GM12874 (cell line): ENCODE data around the gene TPRG1L.
A peak's percentile ranks its signal among the peaks of the same experiment; 100 is the strongest.

Source experiments
- CTCF ChIP-seq: IDR thresholded peaks from 2 replicates; pipeline ENCODE4 v1.5.1; 2011; ENCODE audit warnings: low read depth, mild to moderate bottlenecking, control low read depth, low read length, moderate library complexity; ENCODE audit not compliant: insufficient read depth

Gene TPRG1L

GRCh38 chr1:3670823-3671265 lies 46.0 kb downstream of the TPRG1L start:
- no peak for TF ChIP-seq CTCF

GRCh38 chr1:3671371-3672180 lies 46.8 kb downstream of the TPRG1L start:
- no peak for TF ChIP-seq CTCF

- TF ChIP-seq CTCF: no peak
These were observed 47.6 kb downstream of the TPRG1L start for GRCh38 chr1:3672231-3672970.

- TF ChIP-seq CTCF: no peak
These were observed 48.2 kb downstream of the TPRG1L start for GRCh38 chr1:3672971-3673361.

GRCh38 chr1:3673381-3674099 lies 48.7 kb downstream of the TPRG1L start:
- TF ChIP-seq CTCF: peak; percentile 34; the same call in 1 of the 2 replicates

- TF ChIP-seq CTCF: no peak
These were observed 49.6 kb downstream of the TPRG1L start for GRCh38 chr1:3674100-3675094.
